ENCODE data around the gene EXOC3.

GRCh38 chr5:436641-436975 is 6.4 kb upstream of the EXOC3 start:
- TF ChIP-seq POLR2AphosphoS5 (IDR thresholded peaks at IDR 0.05; ENCODE audit: low read depth, low read length) = no peak
- TF ChIP-seq REST (IDR thresholded peaks at IDR 0.05; ENCODE audit: insufficient read depth in 1 of 2, low read depth in 2 of 2, low read length in 2 of 2) = no peak
- TF ChIP-seq TAF1 (IDR thresholded peaks at IDR 0.05; ENCODE audit: borderline replicate concordance, insufficient read depth, low read length) = no peak

Data from PFSK-1 (cell line).